ENCODE results near the gene SLC35B1. TPM values are rescaled to one million over a fixed set of nuclear protein-coding genes. Genes with fewer than 3 reads are reported as not detected.

SLC35B1 gene
- polyA plus RNA-seq, 1 of the 3 experiments (the other 2 are of a cell fraction) = 89.8 TPM

DNA sequence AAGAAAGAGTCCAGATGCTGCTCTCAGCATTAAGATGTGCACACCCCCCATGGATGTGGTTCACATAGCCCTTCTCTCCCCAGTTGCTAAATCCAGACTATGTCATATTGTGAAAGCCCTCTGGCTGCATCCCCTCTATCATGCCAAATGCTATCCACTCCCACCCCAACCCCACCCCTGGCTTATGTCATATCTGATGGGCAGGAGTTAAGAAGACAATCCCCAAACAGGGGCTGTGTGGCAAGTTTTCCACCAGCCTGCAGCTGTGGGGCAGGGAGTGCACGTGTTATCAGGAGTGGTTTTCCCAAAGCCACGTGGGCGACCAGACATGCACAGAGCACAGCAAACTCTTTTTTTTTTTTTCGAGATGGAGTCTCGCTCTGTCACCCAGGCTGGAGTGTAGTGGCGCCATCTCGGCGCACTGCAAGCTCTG lies 46.2 kb upstream of the SLC35B1 start:
- H3K9ac ChIP-seq = no peak overlapping the region
- TF ChIP-seq MXI1 (IDR thresholded peaks at IDR 0.05; ENCODE audit: low read depth, low read length) (peak; percentile 94), RAD21 (IDR thresholded peaks at IDR 0.05; ENCODE audit: low read length) (no peak), EP300 (IDR thresholded peaks at IDR 0.05; ENCODE audit: borderline replicate concordance in 1 of 2, low read depth in 1 of 2, low read length in 1 of 2) (no peak), RXRA (IDR thresholded peaks at IDR 0.05; ENCODE audit: borderline replicate concordance, low read depth) (no peak)
- CTCF ChIA-PET = interaction anchor here (4.8 kb wide), 1 partner anchor 184 kb away, joined by 19 read pairs; no protein-coding TSS in a partner anchor
- no peaks in the 10 kb centered on the region for H3K27me3 ChIP-seq (ENCODE audit: insufficient read depth)
- POLR2A ChIA-PET = no interaction called here
- peak; percentile 56 for DNase-seq
- H2AFZ ChIP-seq (ENCODE audit: low read depth) = no peak overlapping the region
- H3K27ac ChIP-seq (ENCODE audit: low read depth in 2 of 2, low read length in 1 of 2) = no peak overlapping the region
- H3K79me2 ChIP-seq (ENCODE audit: insufficient read depth) = no peaks in the 10 kb centered on the region
- H3K4me2 ChIP-seq = no peak overlapping the region
- no peak overlapping the region for H3K4me3 ChIP-seq (ENCODE audit: low read depth in 2 of 2, low read length in 1 of 2)
- no peaks in the 10 kb centered on the region for H4K20me1 ChIP-seq (ENCODE audit: insufficient read depth)
- no peaks in the 10 kb centered on the region for H3F3A ChIP-seq (replicated peaks; ENCODE audit: insufficient read depth)
- H3K9me3 ChIP-seq = no peaks in the 10 kb centered on the region
- no peaks in the 10 kb centered on the region for H3K9me2 ChIP-seq
- 70% methylated on average over 8 of the region's 8 CpGs for WGBS (ENCODE audit: low lambda C conversion rate)
- no peaks in the 10 kb centered on the region for H3K36me3 ChIP-seq (replicated peaks in 1 of 2; ENCODE audit: control insufficient read depth in 1 of 2, insufficient read depth in 2 of 2, low read length in 1 of 2)
- H3K4me1 ChIP-seq (ENCODE audit: control insufficient read depth in 1 of 2, insufficient read depth in 2 of 2, low read depth in 1 of 2, low read length in 1 of 2) = no peaks in the 10 kb centered on the region; a peak in 1 of 4 replicates

DNA sequence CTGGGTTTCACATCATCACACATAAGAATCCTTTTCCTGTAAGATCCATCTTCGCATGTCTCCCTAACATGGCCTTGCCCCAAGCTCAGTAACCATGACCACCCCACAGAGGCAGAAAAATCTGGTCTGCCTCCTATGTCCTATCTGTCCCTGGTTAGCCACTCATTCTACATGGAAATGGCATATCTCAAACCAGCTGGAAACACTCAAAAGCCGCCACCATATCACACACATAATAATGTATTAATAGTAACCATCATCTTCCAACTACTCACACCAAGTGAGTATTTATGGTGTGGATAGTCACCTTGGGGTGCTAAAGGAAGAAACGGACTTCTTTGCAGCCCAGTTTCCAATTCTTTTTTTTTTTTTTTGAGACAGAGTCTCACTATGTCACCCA lies 44.7 kb upstream of the SLC35B1 start:
- Histone ChIP-seq H3K9ac (no peak overlapping the region), H2AFZ (ENCODE audit: low read depth) (no peak overlapping the region), H3K36me3 (replicated peaks in 1 of 2; ENCODE audit: control insufficient read depth in 1 of 2, insufficient read depth in 2 of 2, low read length in 1 of 2) (no peaks in the 10 kb centered on the region), H3K9me2 (no peaks in the 10 kb centered on the region), H3K27me3 (ENCODE audit: insufficient read depth) (no peaks in the 10 kb centered on the region), H3K27ac (ENCODE audit: low read depth in 2 of 2, low read length in 1 of 2) (no peak overlapping the region), H3K4me2 (no peak overlapping the region), H3F3A (replicated peaks; ENCODE audit: insufficient read depth) (no peaks in the 10 kb centered on the region), H4K20me1 (ENCODE audit: insufficient read depth) (no peaks in the 10 kb centered on the region), H3K4me1 (ENCODE audit: control insufficient read depth in 1 of 2, insufficient read depth in 2 of 2, low read depth in 1 of 2, low read length in 1 of 2) (no peaks in the 10 kb centered on the region; a peak in 1 of 4 replicates), H3K79me2 (ENCODE audit: insufficient read depth) (no peaks in the 10 kb centered on the region), H3K9me3 (no peaks in the 10 kb centered on the region), H3K4me3 (ENCODE audit: low read depth in 2 of 2, low read length in 1 of 2) (no peak overlapping the region)
- WGBS (ENCODE audit: low lambda C conversion rate) = 80% methylated on average over 3 of the region's 3 CpGs
- CTCF ChIA-PET = interaction anchor here (1.4 to 4.8 kb wide), 3 partner anchors 11 to 182 kb away, joined by 3 to 19 read pairs (median 6); partner anchors contain the start of gene FAM117A
- POLR2A ChIA-PET = interaction anchor here (0.6 kb wide), 2 partner anchors 12 to 56 kb away, joined by 3 to 4 read pairs; partner anchors contain the start of gene FAM117A
- TF ChIP-seq, protein P1, sequence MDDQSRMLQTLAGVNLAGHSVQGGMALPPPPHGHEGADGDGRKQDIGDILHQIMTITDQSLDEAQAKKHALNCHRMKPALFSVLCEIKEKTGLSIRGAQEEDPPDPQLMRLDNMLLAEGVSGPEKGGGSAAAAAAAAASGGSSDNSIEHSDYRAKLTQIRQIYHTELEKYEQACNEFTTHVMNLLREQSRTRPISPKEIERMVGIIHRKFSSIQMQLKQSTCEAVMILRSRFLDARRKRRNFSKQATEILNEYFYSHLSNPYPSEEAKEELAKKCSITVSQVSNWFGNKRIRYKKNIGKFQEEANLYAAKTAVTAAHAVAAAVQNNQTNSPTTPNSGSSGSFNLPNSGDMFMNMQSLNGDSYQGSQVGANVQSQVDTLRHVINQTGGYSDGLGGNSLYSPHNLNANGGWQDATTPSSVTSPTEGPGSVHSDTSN (IDR thresholded peaks at IDR 0.05) = no peak
- TF ChIP-seq SMC3 (IDR thresholded peaks at IDR 0.05; ENCODE audit: low read depth, low read length) (no peak), NRF1 (IDR thresholded peaks at IDR 0.05; ENCODE audit: low read depth, low read length) (no peak), MEF2A (IDR thresholded peaks at IDR 0.05; ENCODE audit: borderline replicate concordance, low read depth) (no peak), RCOR1 (IDR thresholded peaks at IDR 0.05; ENCODE audit: low read length) (no peak)
- TF ChIP-seq, protein P2, sequence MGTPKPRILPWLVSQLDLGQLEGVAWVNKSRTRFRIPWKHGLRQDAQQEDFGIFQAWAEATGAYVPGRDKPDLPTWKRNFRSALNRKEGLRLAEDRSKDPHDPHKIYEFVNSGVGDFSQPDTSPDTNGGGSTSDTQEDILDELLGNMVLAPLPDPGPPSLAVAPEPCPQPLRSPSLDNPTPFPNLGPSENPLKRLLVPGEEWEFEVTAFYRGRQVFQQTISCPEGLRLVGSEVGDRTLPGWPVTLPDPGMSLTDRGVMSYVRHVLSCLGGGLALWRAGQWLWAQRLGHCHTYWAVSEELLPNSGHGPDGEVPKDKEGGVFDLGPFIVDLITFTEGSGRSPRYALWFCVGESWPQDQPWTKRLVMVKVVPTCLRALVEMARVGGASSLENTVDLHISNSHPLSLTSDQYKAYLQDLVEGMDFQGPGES (IDR thresholded peaks at IDR 0.05; ENCODE audit: low read depth, low read length) = no peak
- no peak for DNase-seq
